DND-41 (cell line): ENCODE data around the gene MEIS3.

Experiments used
- ATAC-seq: fragments of 200-7000 bp; cut with Tn5 transposase; 3 replicates; pipeline ENCODE4 v1.9.1; 2021; ENCODE audit warnings: low read depth; ENCODE audit not compliant: insufficient read depth
- DNase-seq: peaks from one replicate; pipeline ENCODE4 v3.0.0-alpha.2; 2020
- H2AFZ ChIP-seq: 2 replicates; pipeline ENCODE4 v1.6.0; 2012; ENCODE audit warnings: low read depth, low read length
- H3K27ac ChIP-seq: 2 replicates; pipeline ENCODE4 v1.5.1; 2012; ENCODE audit warnings: low read length, inconsistent platforms
- H3K27me3 ChIP-seq: fragments of 200-600 bp; sonication (generic); 2 replicates; pipeline ENCODE4 v1.6.0; 2012; ENCODE audit warnings: low read length, mild to moderate bottlenecking, inconsistent platforms; ENCODE audit not compliant: insufficient read depth, poor library complexity
- H3K36me3 ChIP-seq: 2 replicates; pipeline ENCODE4 v1.5.1; 2012; ENCODE audit warnings: low read length, inconsistent platforms; ENCODE audit not compliant: insufficient read depth
- H3K4me1 ChIP-seq: 2 replicates; pipeline ENCODE4 v1.5.1; 2012; ENCODE audit warnings: mild to moderate bottlenecking, low read length; ENCODE audit not compliant: insufficient read depth
- H3K4me2 ChIP-seq: 2 replicates; pipeline ENCODE4 v1.6.0; 2012; ENCODE audit warnings: mild to moderate bottlenecking, moderate library complexity, low read length, inconsistent platforms; ENCODE audit not compliant: insufficient read depth
- H3K4me3 ChIP-seq, 2 experiments: fragments of 200-600 bp in 1 of 2; shearing (Covaris generic) in 1 of 2; 2 replicates each; pipeline ENCODE4 v1.5.1; 2012 to 2016; ENCODE audit warnings: inconsistent platforms in 2 of 2, low read length in 2 of 2, mild to moderate bottlenecking in 2 of 2, low read depth in 1 of 2, moderate library complexity in 1 of 2
- H3K79me2 ChIP-seq: 2 replicates; pipeline ENCODE4 v1.6.0; 2012; ENCODE audit warnings: low read length, inconsistent platforms; ENCODE audit not compliant: insufficient read depth
- H3K9ac ChIP-seq: 2 replicates; pipeline ENCODE4 v1.6.0; 2012; ENCODE audit warnings: low read depth, mild to moderate bottlenecking, inconsistent platforms, low read length, moderate library complexity
- H3K9me3 ChIP-seq: 2 replicates; pipeline ENCODE4 v1.5.1; 2012; ENCODE audit warnings: low read length, moderate library complexity, mild to moderate bottlenecking, inconsistent platforms; ENCODE audit not compliant: insufficient read depth, severe bottlenecking
- H4K20me1 ChIP-seq: 2 replicates; pipeline ENCODE4 v1.6.0; 2012; ENCODE audit warnings: low read length; ENCODE audit not compliant: insufficient read depth
- EZH2 ChIP-seq: IDR thresholded peaks from 3 replicates; pipeline ENCODE4 v1.6.1; 2012; ENCODE audit warnings: borderline replicate concordance, low read depth, mild to moderate bottlenecking, moderate library complexity, low read length, inconsistent platforms; ENCODE audit not compliant: severe bottlenecking
- TF ChIP-seq, protein P1 (sequence below): IDR thresholded peaks from 2 replicates; pipeline ENCODE4 v1.5.1; 2012; ENCODE audit warnings: borderline replicate concordance, low read length, moderate library complexity, mild to moderate bottlenecking; ENCODE audit not compliant: poor library complexity, severe bottlenecking; ENCODE audit errors: extremely low read depth

MEIS3 gene

GRCh38 chr19:47374876-47375693 is 44.2 kb downstream of the MEIS3 start:
- ATAC-seq, result no peak
- Histone ChIP-seq H4K20me1 (peaks cover 17% of the 10 kb centered on the region), H3K9ac (no peak overlapping the region), H3K4me3 (no peak overlapping the region), H3K4me1 (no peaks in the 10 kb centered on the region), H3K9me3 (no peaks in the 10 kb centered on the region), H3K27me3 (no peaks in the 10 kb centered on the region), H3K36me3 (peaks cover 89% of the 10 kb centered on the region), H3K27ac (no peak overlapping the region), H3K79me2 (no peaks in the 10 kb centered on the region), H3K4me2 (no peak overlapping the region), H2AFZ (no peak overlapping the region)
- TF ChIP-seq EZH2, result no peak
- TF ChIP-seq, protein P1, sequence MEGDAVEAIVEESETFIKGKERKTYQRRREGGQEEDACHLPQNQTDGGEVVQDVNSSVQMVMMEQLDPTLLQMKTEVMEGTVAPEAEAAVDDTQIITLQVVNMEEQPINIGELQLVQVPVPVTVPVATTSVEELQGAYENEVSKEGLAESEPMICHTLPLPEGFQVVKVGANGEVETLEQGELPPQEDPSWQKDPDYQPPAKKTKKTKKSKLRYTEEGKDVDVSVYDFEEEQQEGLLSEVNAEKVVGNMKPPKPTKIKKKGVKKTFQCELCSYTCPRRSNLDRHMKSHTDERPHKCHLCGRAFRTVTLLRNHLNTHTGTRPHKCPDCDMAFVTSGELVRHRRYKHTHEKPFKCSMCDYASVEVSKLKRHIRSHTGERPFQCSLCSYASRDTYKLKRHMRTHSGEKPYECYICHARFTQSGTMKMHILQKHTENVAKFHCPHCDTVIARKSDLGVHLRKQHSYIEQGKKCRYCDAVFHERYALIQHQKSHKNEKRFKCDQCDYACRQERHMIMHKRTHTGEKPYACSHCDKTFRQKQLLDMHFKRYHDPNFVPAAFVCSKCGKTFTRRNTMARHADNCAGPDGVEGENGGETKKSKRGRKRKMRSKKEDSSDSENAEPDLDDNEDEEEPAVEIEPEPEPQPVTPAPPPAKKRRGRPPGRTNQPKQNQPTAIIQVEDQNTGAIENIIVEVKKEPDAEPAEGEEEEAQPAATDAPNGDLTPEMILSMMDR, result no peak
- no peak for DNase-seq

GRCh38 chr19:47373246-47374240 is 45.8 kb downstream of the MEIS3 start:
- TF ChIP-seq, protein P1, result no peak
- peaks cover 94% of the 10 kb centered on the region for H3K36me3 ChIP-seq
- no peak overlapping the region for H3K9ac ChIP-seq
- no peaks in the 10 kb centered on the region for H3K27me3 ChIP-seq
- H3K4me3 ChIP-seq, result no peak overlapping the region
- no peaks in the 10 kb centered on the region for H3K4me1 ChIP-seq
- H2AFZ ChIP-seq, result no peak overlapping the region
- H4K20me1 ChIP-seq, result peaks cover 12% of the 10 kb centered on the region
- no peak overlapping the region for H3K4me2 ChIP-seq
- no peaks in the 10 kb centered on the region for H3K9me3 ChIP-seq
- ATAC-seq (no peak), DNase-seq (no peak)
- H3K79me2 ChIP-seq, result no peaks in the 10 kb centered on the region
- no peak overlapping the region for H3K27ac ChIP-seq

DNA sequence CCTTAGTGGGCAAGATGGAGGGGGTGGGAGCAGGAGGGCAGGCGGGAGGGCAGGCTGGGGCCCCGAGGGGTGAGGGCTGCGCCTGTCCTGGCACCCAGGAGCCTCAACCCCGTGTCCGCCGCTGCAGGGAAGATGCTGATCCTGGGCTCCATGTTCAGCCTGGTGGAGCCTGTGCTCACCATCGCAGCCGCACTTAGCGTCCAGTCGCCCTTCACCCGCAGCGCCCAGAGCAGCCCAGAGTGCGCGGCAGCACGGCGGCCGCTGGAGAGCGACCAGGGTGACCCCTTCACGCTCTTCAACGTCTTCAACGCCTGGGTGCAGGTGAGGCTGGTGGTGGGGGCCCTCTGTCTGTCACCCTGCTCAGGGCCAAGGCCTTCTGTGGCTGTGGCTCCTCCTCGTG is 46.7 kb downstream of the MEIS3 start:
- Histone ChIP-seq H3K4me3 (no peak overlapping the region), H4K20me1 (peaks cover 12% of the 10 kb centered on the region), H3K9me3 (no peaks in the 10 kb centered on the region), H3K4me2 (no peak overlapping the region), H3K4me1 (no peaks in the 10 kb centered on the region), H3K27me3 (no peaks in the 10 kb centered on the region), H3K79me2 (no peaks in the 10 kb centered on the region), H3K9ac (no peak overlapping the region), H3K36me3 (peaks cover 85% of the 10 kb centered on the region), H2AFZ (no peak overlapping the region), H3K27ac (no peak overlapping the region)
- ATAC-seq (no peak), DNase-seq (no peak)
- no peak for TF ChIP-seq EZH2
- TF ChIP-seq, protein P1, result no peak
